Smooth muscle cell (in vitro differentiated cells): ENCODE results near the gene ATM. TPM values are rescaled to one million over a fixed set of nuclear protein-coding genes. Genes with fewer than 3 reads are reported as not detected.
"Not testable (repeated sequence)": the region's sequence is repeated elsewhere in the genome, so short reads cannot be mapped to it uniquely, and the experiment has no call there.

Source experiments
- DNase-seq: peaks from one replicate; lab custom pipeline; 2025; ENCODE audit not compliant: unreplicated experiment; lab: John Stamatoyannopoulos, UW
- H2AFZ ChIP-seq: fragments of 200-600 bp; sonication (generic); 2 replicates; pipeline ENCODE4 v1.6.0; 2016; ENCODE audit warnings: antibody characterized with exemption, low read depth, mild to moderate bottlenecking
- H3F3A ChIP-seq: fragments of 200-600 bp; sonication (generic); 2 replicates; pipeline ENCODE4 v1.6.0; 2017; ENCODE audit warnings: antibody characterized with exemption, low read depth
- H3K27ac ChIP-seq: fragments of 200-600 bp; sonication (generic); 2 replicates; pipeline ENCODE4 v1.5.1; 2016; ENCODE audit warnings: low read depth, mild to moderate bottlenecking
- H3K27me3 ChIP-seq: fragments of 200-600 bp; sonication (generic); 2 replicates; pipeline ENCODE4 v1.6.1; 2016; ENCODE audit warnings: low read depth, mild to moderate bottlenecking
- H3K36me3 ChIP-seq: fragments of 200-600 bp; sonication (generic); 2 replicates; pipeline ENCODE4 v1.5.1; 2016; ENCODE audit warnings: low read depth
- H3K4me1 ChIP-seq: fragments of 200-600 bp; sonication (generic); 2 replicates; pipeline ENCODE4 v1.5.1; 2016; ENCODE audit warnings: low read depth
- H3K4me2 ChIP-seq: fragments of 200-600 bp; sonication (generic); 2 replicates; pipeline ENCODE4 v1.6.0; 2016; ENCODE audit warnings: mild to moderate bottlenecking
- H3K4me3 ChIP-seq: fragments of 200-600 bp; sonication (generic); 2 replicates; pipeline ENCODE4 v1.5.1; 2016; ENCODE audit warnings: mild to moderate bottlenecking
- H3K79me2 ChIP-seq: fragments of 200-600 bp; sonication (generic); 2 replicates; pipeline ENCODE4 v1.6.0; 2016; ENCODE audit warnings: low read depth, mild to moderate bottlenecking
- H3K9ac ChIP-seq: fragments of 200-600 bp; sonication (generic); 2 replicates; pipeline ENCODE4 v1.6.0; 2016; ENCODE audit warnings: low read depth
- H3K9me3 ChIP-seq: fragments of 200-600 bp; sonication (generic); replicated peaks from 2 replicates; pipeline ENCODE4 v1.5.1; 2016; ENCODE audit warnings: low read depth
- H4K20me1 ChIP-seq: fragments of 200-600 bp; sonication (generic); 2 replicates; pipeline ENCODE4 v1.6.0; 2016; ENCODE audit warnings: low read depth
- WGBS: methylation state at CpG from one replicate; pipeline ENCODE4 v1.1.7; 2016; ENCODE audit warnings: low lambda C conversion rate; 5-methylcytosine and 5-hydroxymethylcytosine counted together
- polyA plus RNA-seq: library from polyadenylated mRNA; unstranded; fragments of >200 nt; fragmentation: Nextera tagmentation; extraction: Ambion mirVana; gene quantifications from 2 replicates; pipeline ENCODE4 v1.2.1, GENCODE V29; 2016
- total RNA-seq: library from RNA; depleted of rRNA; stranded (reverse); fragments of >200 nt; gene quantifications from 2 replicates; pipeline ENCODE4 v1.2.3, GENCODE V29; 2014
- TF ChIP-seq, protein P1 (sequence below): fragments of 200-600 bp; sonication (generic); IDR thresholded peaks from 2 replicates; pipeline ENCODE4 v1.5.1; 2017; ENCODE audit warnings: borderline replicate concordance, mild to moderate bottlenecking, antibody characterized with exemption; ENCODE audit not compliant: insufficient read depth, poor library complexity, severe bottlenecking

The ATM gene
- total and polyA plus RNA-seq, 2 experiments from 2014 or later, result 7.6 to 64.6 TPM

- peaks cover 5% of the 10 kb centered on the region for H3K79me2 ChIP-seq
- H2AFZ ChIP-seq, result no peak overlapping the region
- 72% methylated on average over 4 of the region's 4 CpGs for WGBS
- H3K4me3 ChIP-seq, result no peak overlapping the region
- H4K20me1 ChIP-seq, result no peaks in the 10 kb centered on the region
- H3K9me3 ChIP-seq, result peaks cover 7% of the 10 kb centered on the region
- TF ChIP-seq, protein P1, sequence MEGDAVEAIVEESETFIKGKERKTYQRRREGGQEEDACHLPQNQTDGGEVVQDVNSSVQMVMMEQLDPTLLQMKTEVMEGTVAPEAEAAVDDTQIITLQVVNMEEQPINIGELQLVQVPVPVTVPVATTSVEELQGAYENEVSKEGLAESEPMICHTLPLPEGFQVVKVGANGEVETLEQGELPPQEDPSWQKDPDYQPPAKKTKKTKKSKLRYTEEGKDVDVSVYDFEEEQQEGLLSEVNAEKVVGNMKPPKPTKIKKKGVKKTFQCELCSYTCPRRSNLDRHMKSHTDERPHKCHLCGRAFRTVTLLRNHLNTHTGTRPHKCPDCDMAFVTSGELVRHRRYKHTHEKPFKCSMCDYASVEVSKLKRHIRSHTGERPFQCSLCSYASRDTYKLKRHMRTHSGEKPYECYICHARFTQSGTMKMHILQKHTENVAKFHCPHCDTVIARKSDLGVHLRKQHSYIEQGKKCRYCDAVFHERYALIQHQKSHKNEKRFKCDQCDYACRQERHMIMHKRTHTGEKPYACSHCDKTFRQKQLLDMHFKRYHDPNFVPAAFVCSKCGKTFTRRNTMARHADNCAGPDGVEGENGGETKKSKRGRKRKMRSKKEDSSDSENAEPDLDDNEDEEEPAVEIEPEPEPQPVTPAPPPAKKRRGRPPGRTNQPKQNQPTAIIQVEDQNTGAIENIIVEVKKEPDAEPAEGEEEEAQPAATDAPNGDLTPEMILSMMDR, result no peak
- H3K4me1 ChIP-seq, result no peaks in the 10 kb centered on the region
- no peak for DNase-seq
- H3K27me3 ChIP-seq, result no peaks in the 10 kb centered on the region
- peaks cover 13% of the 10 kb centered on the region for H3K36me3 ChIP-seq
- H3K4me2 ChIP-seq, result no peak overlapping the region
- no peaks in the 10 kb centered on the region for H3F3A ChIP-seq
- no peak overlapping the region for H3K27ac ChIP-seq
- no peak overlapping the region for H3K9ac ChIP-seq
These were observed 55.7 kb downstream of the ATM start for GRCh38 chr11:108278546-108278945.

DNA sequence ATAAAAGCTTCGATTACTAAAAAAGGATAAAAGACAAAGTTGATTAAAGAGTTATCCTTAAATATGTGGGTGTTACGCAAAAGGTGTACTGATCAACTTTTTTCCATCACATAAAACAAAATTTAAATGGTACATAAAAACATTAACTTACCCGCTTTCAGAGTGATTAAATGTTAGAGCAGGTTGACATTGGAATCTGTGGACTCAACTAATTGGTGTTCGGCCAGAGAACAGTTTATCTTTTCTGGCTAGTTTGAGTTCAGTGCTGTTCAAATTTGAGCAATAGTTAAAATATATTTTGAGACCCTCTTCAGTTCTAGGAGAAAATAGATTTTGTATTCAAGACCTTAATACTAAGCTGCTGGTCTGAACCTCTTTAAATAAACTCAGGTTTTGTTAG, 56.1 kb downstream of the ATM start:
- Histone ChIP-seq H3K79me2 (peaks cover 5% of the 10 kb centered on the region), H2AFZ (no peak overlapping the region), H3K27ac (no peak overlapping the region), H3K4me1 (no peaks in the 10 kb centered on the region), H3K9me3 (peaks cover 7% of the 10 kb centered on the region), H3K27me3 (no peaks in the 10 kb centered on the region), H3K9ac (no peak overlapping the region), H3F3A (no peaks in the 10 kb centered on the region), H3K4me2 (no peak overlapping the region), H3K36me3 (peaks cover 9% of the 10 kb centered on the region), H3K4me3 (no peak overlapping the region), H4K20me1 (no peaks in the 10 kb centered on the region)
- TF ChIP-seq, protein P1, result no peak
- 95% methylated on average over 4 of the region's 4 CpGs for WGBS
- no peak for DNase-seq

GRCh38 chr11:108286370-108286769, 63.5 kb downstream of the ATM start:
- H3K27ac ChIP-seq, result no peak overlapping the region
- H3K36me3 ChIP-seq, result peaks cover 27% of the 10 kb centered on the region
- no peaks in the 10 kb centered on the region for H3K27me3 ChIP-seq
- no peak for DNase-seq
- H3F3A ChIP-seq, result no peaks in the 10 kb centered on the region
- H2AFZ ChIP-seq, result no peak overlapping the region
- H3K4me2 ChIP-seq, result no peak overlapping the region
- no peaks in the 10 kb centered on the region for H3K79me2 ChIP-seq
- TF ChIP-seq, protein P1, result no peak
- no peaks in the 10 kb centered on the region for H3K9me3 ChIP-seq
- WGBS, result 83% methylated on average over 1 of the region's 1 CpG
- H3K4me1 ChIP-seq, result no peaks in the 10 kb centered on the region
- no peaks in the 10 kb centered on the region for H4K20me1 ChIP-seq
- H3K9ac ChIP-seq, result no peak overlapping the region
- no peak overlapping the region for H3K4me3 ChIP-seq

GRCh38 chr11:108286956-108287355, 64.1 kb downstream of the ATM start:
- H3K4me2 ChIP-seq, result no peak overlapping the region
- H3K9ac ChIP-seq, result no peak overlapping the region
- peaks cover 27% of the 10 kb centered on the region for H3K36me3 ChIP-seq
- H3F3A ChIP-seq, result no peaks in the 10 kb centered on the region
- H3K27me3 ChIP-seq, result no peaks in the 10 kb centered on the region
- H3K4me1 ChIP-seq, result no peaks in the 10 kb centered on the region
- no peaks in the 10 kb centered on the region for H4K20me1 ChIP-seq
- no peaks in the 10 kb centered on the region for H3K79me2 ChIP-seq
- H3K9me3 ChIP-seq, result no peaks in the 10 kb centered on the region
- DNase-seq, result no peak
- H3K4me3 ChIP-seq, result no peak overlapping the region
- 98% methylated on average over 3 of the region's 3 CpGs for WGBS
- TF ChIP-seq, protein P1, result no peak
- no peak overlapping the region for H2AFZ ChIP-seq
- no peak overlapping the region for H3K27ac ChIP-seq

DNA sequence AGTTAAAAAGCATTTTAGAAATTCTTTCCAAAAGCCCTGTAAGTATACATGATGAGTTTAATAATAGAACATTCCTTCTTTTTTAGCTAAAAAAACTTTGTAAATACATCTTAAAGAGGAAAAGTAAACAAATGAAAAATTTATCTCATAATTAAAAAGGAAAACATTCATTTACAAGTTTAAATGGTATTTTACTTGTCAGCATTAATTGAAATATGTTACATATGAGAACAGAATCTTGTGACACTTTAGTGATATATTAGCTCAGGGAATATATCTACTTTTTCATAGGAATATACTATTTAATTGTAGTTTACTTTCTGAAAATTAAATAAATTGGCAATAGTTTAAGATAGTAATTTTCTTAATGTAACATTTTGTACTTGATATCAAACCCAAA, 66.2 kb downstream of the ATM start:
- H2AFZ ChIP-seq, H3F3A ChIP-seq, DNase-seq: not testable (repeated sequence)

More for the DNA sequence above, 66.2 kb downstream of the ATM start:
- peaks cover 25% of the 10 kb centered on the region for H3K36me3 ChIP-seq
- not testable (repeated sequence) for H3K9ac ChIP-seq, H3K27me3 ChIP-seq, H4K20me1 ChIP-seq, H3K4me3 ChIP-seq, H3K4me2 ChIP-seq, H3K9me3 ChIP-seq, H3K79me2 ChIP-seq, H3K27ac ChIP-seq, H3K4me1 ChIP-seq
